DOHH2 (cell line): Measurements from ENCODE around the gene HCN4.

ENCODE experiments used
- H3F3A ChIP-seq: fragments of 200-600 bp; sonication (generic), shearing (Covaris generic); 2 replicates; pipeline ENCODE4 v1.6.0; 2016; ENCODE audit warnings: antibody characterized with exemption, mild to moderate bottlenecking; ENCODE audit not compliant: control insufficient read depth, insufficient read depth
- H3K27ac ChIP-seq: fragments of 200-600 bp; sonication (generic); 2 replicates; pipeline ENCODE4 v1.5.1; 2014; ENCODE audit warnings: low read depth, mild to moderate bottlenecking, low read length, moderate library complexity
- H3K27me3 ChIP-seq: fragments of 200-600 bp; sonication (generic); 2 replicates; pipeline ENCODE4 v1.6.1; 2014; ENCODE audit warnings: mild to moderate bottlenecking, low read length, mixed read lengths; ENCODE audit not compliant: control insufficient read depth
- H3K36me3 ChIP-seq: fragments of 200-600 bp; sonication (generic); 2 replicates; pipeline ENCODE4 v1.6.1; 2014; ENCODE audit warnings: mild to moderate bottlenecking, low read length, moderate library complexity, mixed read lengths; ENCODE audit not compliant: control insufficient read depth
- H3K4me1 ChIP-seq: fragments of 200-600 bp; sonication (generic); 2 replicates; pipeline ENCODE4 v1.6.1; 2014; ENCODE audit warnings: mild to moderate bottlenecking, low read length, mixed read lengths; ENCODE audit not compliant: control insufficient read depth
- H3K4me2 ChIP-seq: fragments of 200-600 bp; sonication (generic); 2 replicates; pipeline ENCODE4 v1.6.0; 2014; ENCODE audit warnings: mild to moderate bottlenecking, low read length, moderate library complexity
- H3K4me3 ChIP-seq: fragments of 200-600 bp; sonication (generic); 2 replicates; pipeline ENCODE4 v1.5.1; 2014; ENCODE audit warnings: mild to moderate bottlenecking, low read length, mixed read lengths
- H3K79me2 ChIP-seq: fragments of 200-600 bp; sonication (generic); 2 replicates; pipeline ENCODE4 v1.6.1; 2014; ENCODE audit warnings: mild to moderate bottlenecking, low read length, mixed read lengths; ENCODE audit not compliant: control insufficient read depth
- H3K9me2 ChIP-seq: fragments of 200-600 bp; sonication (generic); replicated peaks from 2 replicates; pipeline ENCODE4 v1.6.1; 2014; ENCODE audit warnings: mild to moderate bottlenecking, low read length, mixed read lengths; ENCODE audit not compliant: control insufficient read depth
- H3K9me3 ChIP-seq: fragments of 200-600 bp; sonication (generic); 2 replicates; pipeline ENCODE4 v1.6.1; 2014; ENCODE audit warnings: antibody characterized with exemption, low read length, mixed read lengths; ENCODE audit not compliant: control insufficient read depth, insufficient read depth
- H4K20me1 ChIP-seq: fragments of 200-600 bp; sonication (generic); 2 replicates; pipeline ENCODE4 v1.6.0; 2014; ENCODE audit warnings: low read depth, mild to moderate bottlenecking, antibody characterized with exemption, low read length, moderate library complexity; ENCODE audit not compliant: control insufficient read depth, insufficient read depth
- EZH2phosphoT487 ChIP-seq: fragments of 200-600 bp; sonication (generic); IDR thresholded peaks from 2 replicates; pipeline ENCODE4 v1.6.1; 2017; ENCODE audit warnings: borderline replicate concordance, mild to moderate bottlenecking, antibody characterized with exemption, low read length, moderate library complexity, mixed read lengths
- TF ChIP-seq, protein P1 (sequence below): fragments of 200-600 bp; sonication (generic); IDR thresholded peaks from one replicate; pipeline ENCODE4 v1.5.1; 2014; ENCODE audit warnings: antibody characterized with exemption, mild to moderate bottlenecking, low read depth, low read length; ENCODE audit not compliant: poor library complexity, severe bottlenecking

The HCN4 gene

DNA sequence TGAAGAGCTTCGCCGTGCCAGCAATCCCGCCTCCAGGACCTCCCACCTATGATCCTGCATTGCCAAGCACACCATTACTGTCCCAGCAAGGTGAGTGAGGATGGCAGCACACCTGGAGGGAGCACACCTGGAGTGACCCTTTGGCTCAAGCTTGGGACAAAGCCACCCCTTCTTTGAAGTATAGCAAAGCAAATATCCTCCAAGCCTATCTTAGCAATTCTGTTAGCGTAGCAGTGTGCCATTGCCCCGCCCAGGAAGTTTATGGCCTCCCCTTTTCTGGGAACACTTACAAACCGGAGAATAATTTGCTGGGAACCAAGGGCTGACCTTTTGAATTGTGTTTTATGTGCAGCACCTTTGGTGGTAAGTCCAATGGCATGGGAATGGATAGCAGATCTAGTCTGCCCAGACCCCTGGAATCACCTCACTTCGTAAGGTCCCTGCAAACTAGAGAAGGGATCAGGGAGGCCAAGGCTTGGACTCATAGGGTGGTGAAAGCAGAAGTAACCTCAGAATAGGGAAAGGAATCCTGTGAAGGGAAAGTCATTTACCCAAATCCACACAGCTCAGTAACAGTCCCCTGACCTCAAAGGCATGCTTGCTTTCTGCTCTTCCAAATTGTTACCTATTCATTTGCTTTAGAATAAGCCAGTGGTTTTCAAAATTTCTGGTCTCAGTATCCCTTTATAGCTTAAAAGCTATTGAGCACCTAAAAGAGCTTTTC lies 70.1 kb downstream of the HCN4 start:
- Histone ChIP-seq H3K4me3 (no peak overlapping the region), H3F3A (no peaks in the 10 kb centered on the region), H3K27ac (no peak overlapping the region), H3K9me3 (no peaks in the 10 kb centered on the region), H4K20me1 (no peaks in the 10 kb centered on the region), H3K4me2 (no peak overlapping the region), H3K36me3 (no peaks in the 10 kb centered on the region), H3K79me2 (no peaks in the 10 kb centered on the region), H3K4me1 (no peaks in the 10 kb centered on the region), H3K9me2 (no peaks in the 10 kb centered on the region), H3K27me3 (no peaks in the 10 kb centered on the region; the same call in 1 of the 2 replicates)
- TF ChIP-seq EZH2phosphoT487 = no peak
- TF ChIP-seq, protein P1, sequence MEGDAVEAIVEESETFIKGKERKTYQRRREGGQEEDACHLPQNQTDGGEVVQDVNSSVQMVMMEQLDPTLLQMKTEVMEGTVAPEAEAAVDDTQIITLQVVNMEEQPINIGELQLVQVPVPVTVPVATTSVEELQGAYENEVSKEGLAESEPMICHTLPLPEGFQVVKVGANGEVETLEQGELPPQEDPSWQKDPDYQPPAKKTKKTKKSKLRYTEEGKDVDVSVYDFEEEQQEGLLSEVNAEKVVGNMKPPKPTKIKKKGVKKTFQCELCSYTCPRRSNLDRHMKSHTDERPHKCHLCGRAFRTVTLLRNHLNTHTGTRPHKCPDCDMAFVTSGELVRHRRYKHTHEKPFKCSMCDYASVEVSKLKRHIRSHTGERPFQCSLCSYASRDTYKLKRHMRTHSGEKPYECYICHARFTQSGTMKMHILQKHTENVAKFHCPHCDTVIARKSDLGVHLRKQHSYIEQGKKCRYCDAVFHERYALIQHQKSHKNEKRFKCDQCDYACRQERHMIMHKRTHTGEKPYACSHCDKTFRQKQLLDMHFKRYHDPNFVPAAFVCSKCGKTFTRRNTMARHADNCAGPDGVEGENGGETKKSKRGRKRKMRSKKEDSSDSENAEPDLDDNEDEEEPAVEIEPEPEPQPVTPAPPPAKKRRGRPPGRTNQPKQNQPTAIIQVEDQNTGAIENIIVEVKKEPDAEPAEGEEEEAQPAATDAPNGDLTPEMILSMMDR = no peak

DNA sequence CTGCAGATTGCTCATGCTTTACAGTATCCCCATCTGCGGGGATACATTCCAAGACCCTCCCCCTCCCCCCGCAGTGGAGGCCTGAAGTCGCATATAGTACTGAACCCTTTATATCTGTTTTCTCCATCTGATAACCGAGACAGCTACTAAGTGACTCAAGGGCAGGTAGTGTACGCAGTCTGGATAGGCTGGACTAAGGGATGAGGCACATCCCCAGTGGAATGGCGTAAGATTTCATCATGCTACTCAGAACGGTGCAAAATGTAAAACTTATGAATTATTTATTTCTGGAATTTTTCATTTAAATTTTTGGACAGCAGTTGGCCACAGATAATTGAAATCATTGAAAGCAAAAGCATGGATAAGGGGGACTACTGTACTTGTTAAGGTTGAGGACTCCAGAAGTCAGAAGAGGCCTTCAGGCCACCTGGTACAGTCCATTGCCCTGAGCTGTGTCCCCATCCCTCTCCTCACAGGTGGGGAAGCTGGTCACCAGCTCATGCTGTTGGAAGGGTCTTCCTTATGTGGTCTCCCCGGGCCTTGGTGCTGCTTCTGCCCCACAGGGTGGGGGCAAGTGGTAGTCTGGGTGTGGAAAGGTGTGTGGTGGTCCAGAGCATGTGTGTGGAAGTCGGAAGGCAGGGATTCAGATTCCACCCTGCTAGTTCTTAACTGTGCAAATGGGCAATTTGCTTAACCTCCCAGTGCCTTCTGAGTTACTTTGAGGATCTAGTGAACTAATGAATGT lies 72.0 kb downstream of the HCN4 start:
- H3F3A ChIP-seq = no peaks in the 10 kb centered on the region
- no peak overlapping the region for H3K27ac ChIP-seq
- no peak overlapping the region for H3K4me3 ChIP-seq
- H3K27me3 ChIP-seq = peaks cover 4% of the 10 kb centered on the region
- TF ChIP-seq EZH2phosphoT487 = no peak
- TF ChIP-seq, protein P1 = no peak
- no peaks in the 10 kb centered on the region for H3K9me2 ChIP-seq
- no peak overlapping the region for H3K4me2 ChIP-seq
- no peaks in the 10 kb centered on the region for H4K20me1 ChIP-seq
- H3K79me2 ChIP-seq = no peaks in the 10 kb centered on the region
- H3K4me1 ChIP-seq = no peaks in the 10 kb centered on the region
- no peaks in the 10 kb centered on the region for H3K36me3 ChIP-seq
- no peaks in the 10 kb centered on the region for H3K9me3 ChIP-seq

DNA sequence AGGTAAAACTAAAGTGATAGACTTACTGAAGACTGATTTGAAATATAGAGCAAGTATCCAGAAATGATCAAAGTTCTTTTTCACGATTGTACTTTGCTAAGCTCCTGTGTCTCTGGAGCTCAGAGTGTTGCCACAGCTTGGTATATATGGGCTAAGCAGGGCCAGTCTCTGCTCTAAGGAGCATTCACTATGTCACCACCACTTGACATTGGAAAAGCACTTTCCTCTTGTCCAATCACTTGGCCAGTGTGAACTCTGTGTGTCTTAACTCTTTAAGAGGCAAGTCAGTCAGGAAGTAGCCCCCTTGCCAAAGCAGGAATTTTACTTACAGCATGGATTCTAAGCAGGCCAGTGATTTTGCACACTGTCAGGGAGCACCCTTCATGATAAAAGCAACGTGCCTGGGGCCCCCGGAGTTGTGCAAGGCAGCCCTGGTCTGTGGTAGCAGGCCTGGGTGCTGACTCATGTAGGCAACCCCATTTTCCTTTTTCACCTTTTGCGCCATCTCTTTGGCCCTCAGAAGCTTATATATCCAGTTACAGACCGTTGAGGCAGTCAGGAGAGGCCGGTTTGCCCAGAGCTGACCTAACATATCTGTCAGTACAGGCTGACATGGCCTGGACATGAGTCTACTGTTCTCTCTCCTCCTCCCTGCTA lies 73.0 kb downstream of the HCN4 start:
- TF ChIP-seq, protein P1 = no peak
- TF ChIP-seq EZH2phosphoT487 = no peak
- H3K79me2 ChIP-seq = no peaks in the 10 kb centered on the region

More for the DNA sequence above, 73.0 kb downstream of the HCN4 start:
- no peak overlapping the region for H3K4me3 ChIP-seq
- H3K36me3 ChIP-seq = no peaks in the 10 kb centered on the region
- no peaks in the 10 kb centered on the region for H3K9me2 ChIP-seq
- no peak overlapping the region for H3K27ac ChIP-seq
- H3K9me3 ChIP-seq = no peaks in the 10 kb centered on the region
- no peak overlapping the region for H3K4me2 ChIP-seq
- H3K27me3 ChIP-seq = peaks cover 4% of the 10 kb centered on the region
- H3F3A ChIP-seq = no peaks in the 10 kb centered on the region
- H4K20me1 ChIP-seq = no peaks in the 10 kb centered on the region
- no peaks in the 10 kb centered on the region for H3K4me1 ChIP-seq
